SK-N-SH (cell line): ENCODE results near the gene UBE2Z. TPM values are rescaled to one million over a fixed set of nuclear protein-coding genes. Genes with fewer than 3 reads are reported as not detected.
A peak's percentile ranks its signal among the peaks of the same experiment; 100 is the strongest.

Experiments used
- CTCF ChIA-PET: fragments of 300-600, 350-600 bp; formaldehyde crosslinking; extraction: SDS; loops from one replicate; lab custom pipeline; 2021; lab: Yijun Ruan, JAX
- POLR2A ChIA-PET: fragments of 350-600 bp; sonication (Branson Sonifier 250); formaldehyde crosslinking; extraction: SDS; loops from one replicate; lab custom pipeline; 2020; ENCODE audit warnings: antibody characterized with exemption, inconsistent platforms; lab: Yijun Ruan, JAX
- DNase-seq: peaks from one replicate; pipeline ENCODE4 v3.0.0; 2012
- H2AFZ ChIP-seq: fragments of 200-600 bp; sonication (generic); 2 replicates; pipeline ENCODE4 v1.8.1; 2016; ENCODE audit warnings: antibody characterized with exemption, mild to moderate bottlenecking, low read depth
- H3F3A ChIP-seq: fragments of 200-600 bp; sonication (generic); replicated peaks from 2 replicates; pipeline ENCODE3; 2016; ENCODE audit warnings: antibody characterized with exemption, mild to moderate bottlenecking; ENCODE audit not compliant: insufficient read depth
- H3K27ac ChIP-seq, 2 experiments: fragments of 200-500 bp in 1 of 2; fragments of 200-600 bp in 1 of 2; sonication (Bioruptor generic) in 1 of 2; sonication (generic), shearing (Covaris generic) in 1 of 2; 2 replicates each; pipeline versions ENCODE4 v1.5.1 to v1.6.1; 2014 to 2016; ENCODE audit warnings: low read depth in 2 of 2, inconsistent platforms in 1 of 2, low read length in 1 of 2, mild to moderate bottlenecking in 1 of 2, mixed read lengths in 1 of 2
- H3K27me3 ChIP-seq: fragments of 200-600 bp; sonication (generic), shearing (Covaris generic); 2 replicates; pipeline ENCODE4 v1.6.1; 2016; ENCODE audit warnings: mixed run types; ENCODE audit not compliant: insufficient read depth
- H3K36me3 ChIP-seq, 2 experiments: fragments of 200-500 bp in 1 of 2; fragments of 200-600 bp in 1 of 2; sonication (Bioruptor generic) in 1 of 2; sonication (generic) in 1 of 2; replicated peaks in 1 of 2; 2 replicates each; pipeline versions ENCODE3 to v1.5.1; 2014 to 2016; ENCODE audit warnings: low read length in 1 of 2, mild to moderate bottlenecking in 1 of 2; ENCODE audit not compliant: insufficient read depth in 2 of 2, control insufficient read depth in 1 of 2
- H3K4me1 ChIP-seq, 2 experiments: fragments of 200-500 bp in 1 of 2; fragments of 200-600 bp in 1 of 2; sonication (Bioruptor generic) in 1 of 2; sonication (generic), shearing (Covaris generic) in 1 of 2; 2 replicates each; pipeline versions ENCODE4 v1.5.1 to v1.6.1; 2014 to 2016; ENCODE audit warnings: low read depth in 1 of 2, low read length in 1 of 2, mixed run types in 1 of 2; ENCODE audit not compliant: insufficient read depth in 2 of 2, control insufficient read depth in 1 of 2
- H3K4me2 ChIP-seq: fragments of 200-600 bp; sonication (generic), shearing (Covaris generic); 2 replicates; pipeline ENCODE4 v1.6.1; 2017; ENCODE audit warnings: mixed run types
- H3K4me3 ChIP-seq, 2 experiments: fragments of 200-500 bp in 1 of 2; fragments of 200-600 bp in 1 of 2; sonication (Bioruptor generic) in 1 of 2; sonication (generic), shearing (Covaris generic) in 1 of 2; 2 replicates each; pipeline versions ENCODE4 v1.5.1 to v1.8.1; 2014 to 2016; ENCODE audit warnings: low read depth in 2 of 2, inconsistent platforms in 1 of 2, low read length in 1 of 2, mild to moderate bottlenecking in 1 of 2, mixed read lengths in 1 of 2, moderate library complexity in 1 of 2
- H3K79me2 ChIP-seq: fragments of 200-600 bp; sonication (generic); 2 replicates; pipeline ENCODE4 v1.8.1; 2017; ENCODE audit warnings: mild to moderate bottlenecking; ENCODE audit not compliant: insufficient read depth
- H3K9ac ChIP-seq: fragments of 200-600 bp; sonication (generic); 2 replicates; pipeline ENCODE4 v1.6.1; 2017; ENCODE audit warnings: mixed run types
- H3K9me2 ChIP-seq: fragments of 200-600 bp; sonication (generic); 2 replicates; pipeline ENCODE4 v1.6.1; 2017; ENCODE audit warnings: mixed run types
- H3K9me3 ChIP-seq: fragments of 200-600 bp; sonication (generic); 2 replicates; pipeline ENCODE4 v1.6.1; 2017; ENCODE audit warnings: mixed run types, mild to moderate bottlenecking, moderate library complexity
- H4K20me1 ChIP-seq: fragments of 200-600 bp; sonication (generic); 2 replicates; pipeline ENCODE4 v1.6.1; 2017; ENCODE audit warnings: mild to moderate bottlenecking, mixed run types; ENCODE audit not compliant: insufficient read depth
- ELF1 ChIP-seq: IDR thresholded peaks from 2 replicates; pipeline ENCODE4 v1.4.0; 2012
- EP300 ChIP-seq, 2 experiments: IDR thresholded peaks; 2 replicates each; pipeline versions ENCODE4 v1.4.0 to v1.6.1; 2012; ENCODE audit warnings: borderline replicate concordance in 1 of 2, low read depth in 1 of 2, low read length in 1 of 2
- FOSL2 ChIP-seq: IDR thresholded peaks from 2 replicates; pipeline ENCODE4 v1.4.0; 2012; ENCODE audit warnings: low read depth, mild to moderate bottlenecking, moderate library complexity, borderline replicate concordance
- FOXM1 ChIP-seq: IDR thresholded peaks from 2 replicates; pipeline ENCODE4 v1.4.0; 2012; ENCODE audit warnings: low read depth, mild to moderate bottlenecking
- NFIC ChIP-seq: IDR thresholded peaks from 2 replicates; pipeline ENCODE4 v1.4.0; 2012; ENCODE audit warnings: borderline replicate concordance
- POLR2AphosphoS5 ChIP-seq: IDR thresholded peaks from 2 replicates; pipeline ENCODE4 v1.6.1; 2012; ENCODE audit warnings: low read depth, low read length
- RAD21 ChIP-seq: IDR thresholded peaks from 2 replicates; pipeline ENCODE4 v1.6.1; 2012; ENCODE audit warnings: mild to moderate bottlenecking, low read length
- RXRA ChIP-seq: IDR thresholded peaks from 2 replicates; pipeline ENCODE4 v1.4.0; 2012; ENCODE audit warnings: low read depth, mild to moderate bottlenecking, borderline replicate concordance
- TAF1 ChIP-seq: IDR thresholded peaks from 2 replicates; pipeline ENCODE4 v1.6.1; 2012; ENCODE audit warnings: low read depth, mild to moderate bottlenecking, low read length, moderate library complexity, borderline replicate concordance
- TCF12 ChIP-seq: IDR thresholded peaks from 2 replicates; pipeline ENCODE4 v1.4.0; 2012
- YY1 ChIP-seq: IDR thresholded peaks from 2 replicates; pipeline ENCODE4 v1.4.0; 2012; ENCODE audit warnings: low read depth, mild to moderate bottlenecking
- WGBS: methylation state at CpG from one replicate; pipeline ENCODE4 v1.1.6; 2017; ENCODE audit warnings: low lambda C conversion rate; 5-methylcytosine and 5-hydroxymethylcytosine counted together
- polyA plus RNA-seq, 3 experiments: library from polyadenylated mRNA; depleted of rRNA; stranded (reverse); fragments of >200 nt; gene quantifications; 2 replicates each; pipeline ENCODE4 v1.2.3, GENCODE V29; 2012
- TF ChIP-seq, protein P1 (sequence below): IDR thresholded peaks from 2 replicates; pipeline ENCODE4 v1.4.0; 2012; ENCODE audit warnings: low read depth

UBE2Z gene
- polyA plus RNA-seq, 1 of the 3 experiments (the other 2 are of a cell fraction) = 168 TPM

DNA sequence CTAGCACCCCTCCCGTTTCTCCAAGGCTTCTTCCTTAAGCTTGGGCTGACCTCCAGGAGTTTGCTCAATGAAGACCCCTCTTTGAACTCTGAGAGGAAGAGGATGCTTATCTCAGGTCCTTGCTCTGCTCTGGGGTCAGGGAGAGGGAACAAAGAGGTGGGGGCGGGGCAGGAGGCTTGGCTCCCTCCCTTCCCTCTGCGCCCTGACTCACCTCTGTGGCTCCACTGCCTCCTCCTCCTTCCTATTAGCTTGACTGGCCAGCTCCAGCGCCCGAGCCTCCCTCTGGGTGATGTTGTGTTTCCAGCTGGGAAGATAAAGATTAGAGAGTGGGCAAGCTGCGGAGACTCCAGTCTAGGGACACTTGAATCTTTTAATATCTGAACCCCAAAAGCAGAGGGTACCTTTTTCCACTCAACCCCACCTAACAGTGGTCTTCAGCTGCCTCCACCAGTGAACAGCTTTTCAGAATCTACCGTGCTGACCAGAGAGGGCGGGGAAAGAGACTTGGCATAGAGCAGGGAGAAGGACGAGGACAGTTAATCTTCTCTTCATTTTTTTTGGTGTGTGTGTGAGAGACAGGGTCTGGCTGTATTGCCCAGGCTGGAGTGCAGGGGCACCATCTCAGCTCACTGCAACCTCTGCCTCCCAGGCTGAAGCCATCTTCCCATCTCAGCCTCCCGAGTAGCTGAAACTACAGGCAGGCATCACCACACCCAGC, 53.5 kb downstream of the UBE2Z start:
- Histone ChIP-seq H3F3A (peaks cover 8% of the 10 kb centered on the region), H3K4me3 (0 out of 4 replicates have a peak overlapping the region, but pooled peaks of 1 of the 2 experiments have one; percentile 10), H3K9me2 (no peaks in the 10 kb centered on the region), H3K4me1 (peaks cover 0 to 18% of the 10 kb centered on the region in 2 experiments; a peak in 2 of 4 replicates), H2AFZ (peak overlapping the region; percentile 96), H3K27me3 (no peaks in the 10 kb centered on the region), H3K9me3 (no peaks in the 10 kb centered on the region), H3K9ac (peak overlapping the region; percentile 24; the same call in 1 of the 2 replicates), H3K36me3 (no peaks in the 10 kb centered on the region), H3K79me2 (no peaks in the 10 kb centered on the region), H3K27ac (peak overlapping the region; percentile 36 to 70; a peak in 3 of 4 replicates), H3K4me2 (peak overlapping the region; percentile 68), H4K20me1 (no peaks in the 10 kb centered on the region)
- 10% methylated on average over 10 of the region's 10 CpGs for WGBS
- CTCF ChIA-PET = interaction anchor here (0.8 to 2.5 kb wide), 9 partner anchors 7 to 146 kb away, joined by 3 to 7 read pairs (median 4); no protein-coding TSS in a partner anchor
- DNase-seq = no peak
- TF ChIP-seq FOXM1 (no peak), TAF1 (peak; percentile 67; the same call in 1 of the 2 replicates), RXRA (peak; percentile 75; the same call in 1 of the 2 replicates), YY1 (0 out of 2 replicates have a peak, but pooled peaks have one; percentile 6), NFIC (peak; percentile 55; the same call in 1 of the 2 replicates), EP300 (IDR thresholded peaks at IDR 0.05; ENCODE audit: borderline replicate concordance in 1 of 2, low read depth in 1 of 2, low read length in 1 of 2) (peak in 1 of 2 experiments; percentile 38; a peak in 1 of 4 replicates), FOSL2 (peak; percentile 75; the same call in 1 of the 2 replicates), RAD21 (no peak), POLR2AphosphoS5 (peak; percentile 63; the same call in 1 of the 2 replicates), TCF12 (peak; percentile 46; the same call in 1 of the 2 replicates), ELF1 (no peak)
- TF ChIP-seq, protein P1, sequence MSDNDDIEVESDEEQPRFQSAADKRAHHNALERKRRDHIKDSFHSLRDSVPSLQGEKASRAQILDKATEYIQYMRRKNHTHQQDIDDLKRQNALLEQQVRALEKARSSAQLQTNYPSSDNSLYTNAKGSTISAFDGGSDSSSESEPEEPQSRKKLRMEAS = 0 out of 2 replicates have a peak, but pooled peaks have one; percentile 22
- POLR2A ChIA-PET = no interaction called here

DNA sequence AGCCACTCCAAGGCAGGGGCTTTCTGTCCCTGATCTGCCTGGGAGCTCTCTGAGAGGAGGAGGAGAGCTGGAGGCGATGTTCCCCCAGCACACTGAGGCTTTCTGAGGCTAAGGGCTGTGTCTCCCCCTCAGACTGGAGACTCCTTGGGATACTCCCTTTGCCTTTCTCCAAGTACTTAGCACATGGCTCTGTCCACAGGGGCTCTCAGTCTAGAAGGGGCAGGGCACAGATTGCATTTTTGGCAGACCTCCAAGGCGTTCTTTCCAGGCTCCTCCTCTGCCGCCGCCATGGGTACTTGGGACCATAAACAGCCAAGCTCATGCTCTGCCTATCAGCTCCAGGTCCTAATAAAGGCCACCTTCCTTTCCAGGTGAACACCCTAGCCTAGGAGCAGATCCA, 62.0 kb downstream of the UBE2Z start:
- Histone ChIP-seq H3K79me2 (no peaks in the 10 kb centered on the region), H3K36me3 (no peaks in the 10 kb centered on the region), H3K27ac (no peak overlapping the region), H3K4me3 (no peak overlapping the region), H3K4me1 (peaks cover 0 to 22% of the 10 kb centered on the region in 2 experiments; a peak in 3 of 4 replicates), H3K9ac (no peak overlapping the region), H3F3A (peaks cover 20% of the 10 kb centered on the region), H3K9me2 (no peaks in the 10 kb centered on the region), H2AFZ (no peak overlapping the region; the same call in 1 of the 2 replicates), H4K20me1 (no peaks in the 10 kb centered on the region), H3K9me3 (no peaks in the 10 kb centered on the region), H3K27me3 (no peaks in the 10 kb centered on the region), H3K4me2 (no peak overlapping the region)
- TF ChIP-seq, protein P1 = no peak
- TF ChIP-seq NFIC = peak; percentile 57
- WGBS = 30% methylated on average over 4 of the region's 4 CpGs
- DNase-seq = peak; percentile 34
- ChIA-PET POLR2A (no interaction called here), CTCF (interaction anchor here (0.8 to 1.6 kb wide), 4 partner anchors 9 to 156 kb away, joined by 3 to 4 read pairs (median 3); no protein-coding TSS in a partner anchor)
